Activated CD4-positive, alpha-beta T cell treated with anti-CD3 and anti-CD28 coated beads, Interleukin-2, amount 10 ng/mL, durations not matched to agents 7 days and 5 days (primary cell): ENCODE data around the gene DHH. TPM values are rescaled to one million over a fixed set of nuclear protein-coding genes. Genes with fewer than 3 reads are reported as not detected.

Experiments used
- CTCF ChIA-PET: fragments of 350-600 bp; sonication (Branson Sonifier 250); formaldehyde crosslinking; loops from one replicate; lab custom pipeline; 2021; ENCODE audit warnings: antibody characterized with exemption; lab: Charles Lee
- POLR2A ChIA-PET: fragments of 350-600 bp; sonication (Branson Sonifier 250); formaldehyde crosslinking; loops from one replicate; lab custom pipeline; 2021; ENCODE audit warnings: antibody characterized with exemption; lab: Charles Lee
- DNase-seq: peaks from one replicate; pipeline ENCODE4 v3.0.0-alpha.2; 2020
- H3K27ac Mint-ChIP-seq: one replicate; pipeline ENCODE4 v1.8.0; 2021; ENCODE audit warnings: mild to moderate bottlenecking, moderate library complexity, mixed read lengths
- H3K27me3 Mint-ChIP-seq: one replicate; pipeline ENCODE4 v1.8.0; 2021; ENCODE audit warnings: mixed read lengths
- H3K36me3 Mint-ChIP-seq: one replicate; pipeline ENCODE4 v1.8.0; 2021; ENCODE audit warnings: low read depth, mixed read lengths
- H3K4me1 Mint-ChIP-seq: one replicate; pipeline ENCODE4 v1.8.0; 2021; ENCODE audit warnings: mixed read lengths
- H3K4me3 Mint-ChIP-seq: one replicate; pipeline ENCODE4 v1.8.0; 2021; ENCODE audit warnings: mild to moderate bottlenecking, moderate library complexity, mixed read lengths
- H3K9me3 Mint-ChIP-seq: one replicate; pipeline ENCODE4 v1.8.0; 2021; ENCODE audit warnings: mixed read lengths
- total RNA-seq, 2 experiments: library from RNA; stranded (reverse); gene quantifications; one replicate each; pipeline ENCODE4 v1.2.3, GENCODE V29; 2021

Gene DHH
- total RNA-seq, 2 experiments from 2014 or later: 0.12 TPM; not detected in 1

- Mint-ChIP-seq H3K4me1 (peaks cover 3% of the 10 kb centered on the region), H3K27ac (no peak overlapping the region), H3K4me3 (no peak overlapping the region), H3K9me3 (no peaks in the 10 kb centered on the region), H3K27me3 (no peaks in the 10 kb centered on the region), H3K36me3 (peaks cover 64% of the 10 kb centered on the region)
- POLR2A ChIA-PET: no interaction called here
- no peak for DNase-seq
- CTCF ChIA-PET: interaction anchor here (1.3 to 1.5 kb wide), 2 partner anchors 40 to 51 kb away, joined by 3 read pairs; no protein-coding TSS in a partner anchor
Observed at GRCh38 chr12:49041036-49041880, 53.3 kb downstream of the DHH start.

- Mint-ChIP-seq H3K27ac (no peak overlapping the region), H3K9me3 (no peaks in the 10 kb centered on the region), H3K36me3 (peaks cover 62% of the 10 kb centered on the region), H3K4me1 (peaks cover 3% of the 10 kb centered on the region), H3K4me3 (no peak overlapping the region), H3K27me3 (no peaks in the 10 kb centered on the region)
- CTCF ChIA-PET: interaction anchor here (0.6 to 1.4 kb wide), 5 partner anchors 11 to 340 kb away, joined by 3 to 5 read pairs (median 4); no protein-coding TSS in a partner anchor
- DNase-seq: no peak
- POLR2A ChIA-PET: no interaction called here
Observed at GRCh38 chr12:49040364-49040855, 54.2 kb downstream of the DHH start.

GRCh38 chr12:49039421-49040363 lies 54.9 kb downstream of the DHH start:
- Mint-ChIP-seq H3K27me3 (no peaks in the 10 kb centered on the region), H3K4me3 (no peak overlapping the region), H3K36me3 (peaks cover 60% of the 10 kb centered on the region), H3K27ac (no peak overlapping the region), H3K4me1 (peaks cover 3% of the 10 kb centered on the region), H3K9me3 (no peaks in the 10 kb centered on the region)
- DNase-seq: no peak
- POLR2A ChIA-PET: no interaction called here
- CTCF ChIA-PET: interaction anchor here (0.6 to 1.5 kb wide), 7 partner anchors 10 to 262 kb away, joined by 3 to 5 read pairs (median 4); no protein-coding TSS in a partner anchor

GRCh38 chr12:49038291-49038955 lies 56.2 kb downstream of the DHH start:
- H3K27ac Mint-ChIP-seq: no peak overlapping the region
- no peaks in the 10 kb centered on the region for H3K4me1 Mint-ChIP-seq
- no peaks in the 10 kb centered on the region for H3K27me3 Mint-ChIP-seq
- H3K4me3 Mint-ChIP-seq: no peak overlapping the region
- CTCF ChIA-PET: interaction anchor here (0.7 to 1.5 kb wide), 4 partner anchors 10 to 61 kb away, joined by 3 to 5 read pairs (median 4); no protein-coding TSS in a partner anchor
- POLR2A ChIA-PET: no interaction called here
- DNase-seq: no peak
- H3K9me3 Mint-ChIP-seq: no peaks in the 10 kb centered on the region
- peaks cover 49% of the 10 kb centered on the region for H3K36me3 Mint-ChIP-seq

GRCh38 chr12:49037947-49038237 lies 56.7 kb downstream of the DHH start:
- Mint-ChIP-seq H3K4me3 (no peak overlapping the region), H3K4me1 (no peaks in the 10 kb centered on the region)
- CTCF ChIA-PET: interaction anchor here (0.7 to 1.5 kb wide), 7 partner anchors 8 to 60 kb away, joined by 3 to 5 read pairs (median 4); no protein-coding TSS in a partner anchor

GRCh38 chr12:49037111-49037946 lies 57.3 kb downstream of the DHH start:
- H3K27me3 Mint-ChIP-seq: no peaks in the 10 kb centered on the region
- no peaks in the 10 kb centered on the region for H3K9me3 Mint-ChIP-seq
- no peak overlapping the region for H3K4me3 Mint-ChIP-seq
- no peak overlapping the region for H3K27ac Mint-ChIP-seq
- no peak for DNase-seq
- H3K36me3 Mint-ChIP-seq: peaks cover 39% of the 10 kb centered on the region
- no peaks in the 10 kb centered on the region for H3K4me1 Mint-ChIP-seq
- ChIA-PET POLR2A (no interaction called here), CTCF (interaction anchor here (0.8 to 1.5 kb wide), 12 partner anchors 8 to 184 kb away, joined by 3 to 7 read pairs (median 4); no protein-coding TSS in a partner anchor)

More at GRCh38 chr12:49037947-49038237, 56.7 kb downstream of the DHH start:
- POLR2A ChIA-PET: no interaction called here
- peaks cover 43% of the 10 kb centered on the region for H3K36me3 Mint-ChIP-seq
- DNase-seq: no peak
- no peaks in the 10 kb centered on the region for H3K9me3 Mint-ChIP-seq
- H3K27ac Mint-ChIP-seq: no peak overlapping the region
- no peaks in the 10 kb centered on the region for H3K27me3 Mint-ChIP-seq

Other genes with a start within 250 kb of the DHH start
- gene DDX23, start 242.6 kb downstream of the DHH start, total RNA-seq: 100 to 1,000 TPM; 143 to 144 TPM
- gene RND1, start 228.9 kb downstream of the DHH start, total RNA-seq: 1 to 10 TPM; 1.1 to 1.2 TPM
- gene FKBP11, start 169.3 kb downstream of the DHH start, total RNA-seq: 10 to 100 TPM; 44.2 to 45.6 TPM
- 100 to 1,000 TPM in 1 of 2 experiments, 10 to 100 TPM in 1; 89.6 to 114 TPM for gene ARF3, start 137.3 kb downstream of the DHH start, total RNA-seq
- gene WNT10B, start 123.1 kb downstream of the DHH start, total RNA-seq: under 1 TPM; 0.52 to 0.99 TPM
- gene WNT1, start 116.5 kb downstream of the DHH start, total RNA-seq: under 1 TPM; 0.17 to 0.29 TPM
- gene DDN, start 95.4 kb downstream of the DHH start, total RNA-seq: under 1 TPM; 0.10 to 0.17 TPM
- gene PRKAG1, start 76.0 kb downstream of the DHH start, total RNA-seq: 10 to 100 TPM; 62.5 to 65.5 TPM
- 100 to 1,000 TPM in 1 of 2 experiments, 10 to 100 TPM in 1; 97.9 to 116 TPM for gene KMT2D, start 34.0 kb downstream of the DHH start, total RNA-seq
- 1 to 10 TPM; 4.6 to 6.4 TPM for gene RHEBL1, start 24.8 kb downstream of the DHH start, total RNA-seq
- gene LMBR1L, start 16.0 kb upstream of the DHH start, total RNA-seq: 10 to 100 TPM; 60.3 to 62.3 TPM
- gene TUBA1B, start 36.6 kb upstream of the DHH start, total RNA-seq: 1,000 to 10,000 TPM; 2,153 to 2,254 TPM
- 100 to 1,000 TPM in 1 of 2 experiments, 10 to 100 TPM in 1; 94.8 to 109 TPM for gene TUBA1A, start 94.3 kb upstream of the DHH start, total RNA-seq
- 100 to 1,000 TPM; 246 to 278 TPM for gene TUBA1C, start 170.3 kb upstream of the DHH start, total RNA-seq
- gene PRPH, start 200.3 kb upstream of the DHH start, total RNA-seq: not detected
- 100 to 1,000 TPM; 111 to 115 TPM for gene TROAP, start 228.5 kb upstream of the DHH start, total RNA-seq
- not detected for gene C1QL4, start 242.4 kb upstream of the DHH start, total RNA-seq